ENCODE measurements around the gene MBNL1. TPM values are rescaled to one million over a fixed set of nuclear protein-coding genes. Genes with fewer than 3 reads are reported as not detected.

MBNL1 gene
- total and polyA plus RNA-seq, 2 of the 4 experiments (the other 2 are of a cell fraction), result 127 to 664 TPM

- 80% methylated on average over 1 of the region's 1 CpG; no CpG with 5 or more reads in 1 of the 2 experiments for WGBS, 2 experiments (ENCODE audit: extremely low coverage in 2 of 2, insufficient read length in 1 of 2)
- no peak overlapping the region for H2BK15ac ChIP-seq (ENCODE audit: low read depth, low read length)
- intact Hi-C loops (cut with micrococcal nuclease) (no loop called here), dilution Hi-C loops (cut with HindIII; ENCODE audit: low sequenced_read_pairs, unreplicated experiment) (no loop called here), in situ Hi-C loops (cut with MboI; ENCODE audit: low sequenced_read_pairs) (no loop called here)
- no TSS peak for BruUV-seq (replicated peaks)
- H3K4ac ChIP-seq (ENCODE audit: low read depth, low read length), result no peak overlapping the region
- no peaks in the 10 kb centered on the region for H3K9me3 ChIP-seq (ENCODE audit: control insufficient read depth, insufficient read depth, low read length)
- no peak overlapping the region for H3K23ac ChIP-seq (ENCODE audit: low read depth, low read length)
- H4K91ac ChIP-seq (ENCODE audit: insufficient read depth, low read depth, low read length), result no peak overlapping the region
- H3K4me3 ChIP-seq (ENCODE audit: insufficient read depth, low read depth, low read length), result no peak overlapping the region
- DNase-seq, result no peak
- no peak overlapping the region for H3K27ac ChIP-seq (ENCODE audit: insufficient read depth, low read length)
- H3K18ac ChIP-seq (ENCODE audit: low read depth, low read length), result no peak overlapping the region
- no peak overlapping the region for H2AK9ac ChIP-seq (replicated peaks; ENCODE audit: low read depth, low read length, poor library complexity)
- no peak overlapping the region for H2BK120ac ChIP-seq (ENCODE audit: low read depth, low read length)
- TF ChIP-seq RCOR1 (IDR thresholded peaks at IDR 0.05; ENCODE audit: insufficient replicate concordance, low read length) (no peak), RAD21 (IDR thresholded peaks at IDR 0.05; ENCODE audit: low read length) (no peak), MXI1 (IDR thresholded peaks at IDR 0.05; ENCODE audit: borderline replicate concordance, low read depth, low read length) (no peak), CEBPB (IDR thresholded peaks at IDR 0.05; ENCODE audit: low read depth, low read length) (no peak), POLR2A (IDR thresholded peaks at IDR 0.05; ENCODE audit: low read depth, low read length) (no peak), SMC3 (IDR thresholded peaks at IDR 0.05; ENCODE audit: low read depth, low read length) (no peak), BHLHE40 (IDR thresholded peaks at IDR 0.05; ENCODE audit: low read depth, low read length) (no peak), ELK1 (IDR thresholded peaks at IDR 0.05; ENCODE audit: borderline replicate concordance, low read depth, low read length) (no peak)
- H3K36me3 ChIP-seq (ENCODE audit: control insufficient read depth, insufficient read depth, low read length), result no peaks in the 10 kb centered on the region
- no peaks in the 10 kb centered on the region for H3K4me1 ChIP-seq (ENCODE audit: control insufficient read depth, insufficient read depth, low read length)
- H2AFZ ChIP-seq (replicated peaks; ENCODE audit: low read length, poor library complexity), result no peak overlapping the region
- H3K56ac ChIP-seq (ENCODE audit: extremely low read depth, insufficient read depth, low read length), result no peak overlapping the region
- H4K20me1 ChIP-seq (ENCODE audit: insufficient read depth, low read length), result no peaks in the 10 kb centered on the region
- H3K27me3 ChIP-seq (ENCODE audit: control insufficient read depth, insufficient read depth, low read length), result no peaks in the 10 kb centered on the region
- CTCF ChIA-PET, result interaction anchor here (1.3 kb wide), 1 partner anchor 20 kb away, joined by 3 read pairs; no protein-coding TSS in a partner anchor
- H3K4me2 ChIP-seq (ENCODE audit: low read depth, low read length), result no peak overlapping the region
- no peak overlapping the region for H2BK20ac ChIP-seq (ENCODE audit: low read depth, low read length)
- POLR2A ChIA-PET (ENCODE audit: unreplicated experiment), result no interaction called here
- H3K9me1 ChIP-seq (ENCODE audit: insufficient read depth, low read length), result no peaks in the 10 kb centered on the region
- no peak overlapping the region for H4K8ac ChIP-seq (ENCODE audit: low read depth in 2 of 2, low read length in 2 of 2)
- ATAC-seq (ENCODE audit: low read depth), result no peak
- no peak overlapping the region for H2AK5ac ChIP-seq (ENCODE audit: low read depth, low read length)
- H3K9ac ChIP-seq (ENCODE audit: low read depth, low read length), result no peak overlapping the region
- H4K5ac ChIP-seq (ENCODE audit: low read depth, low read length), result no peak overlapping the region
- no peak overlapping the region for H2BK5ac ChIP-seq (ENCODE audit: low read depth, low read length, poor library complexity, severe bottlenecking)
- H3K14ac ChIP-seq (replicated peaks; ENCODE audit: low read depth, low read length), result no peak overlapping the region
- H3K79me1 ChIP-seq (ENCODE audit: low read depth in 1 of 2, low read length in 2 of 2), result no peaks in the 10 kb centered on the region
Observed at GRCh38 chr3:152496286-152496685, 227.6 kb downstream of the MBNL1 start.
